Stomach (tissue), 9 donors: ENCODE data around the gene CMTR1. TPM values are rescaled to one million over a fixed set of nuclear protein-coding genes. Genes with fewer than 3 reads are reported as not detected.

Source experiments
- DNase-seq, 2 donors: peaks; one replicate each; pipeline versions ENCODE4 v3.0.0 to v3.0.0-alpha.2; 2013 to 2019
- H3K27ac ChIP-seq, 5 donors: fragments of 200-600 bp in 4 of 5; sonication (generic) in 4 of 5; one replicate each; pipeline ENCODE4 v1.5.1; 2013 to 2019; ENCODE audit warnings: mild to moderate bottlenecking in 1 of 5, moderate library complexity in 1 of 5
- H3K27me3 ChIP-seq, 3 donors: fragments of 200-600 bp; sonication (generic); one replicate each; pipeline ENCODE4 v1.5.1; 2017 to 2019; ENCODE audit warnings: mixed run types in 1 of 3
- H3K36me3 ChIP-seq, 4 donors: fragments of 200-600 bp; sonication (generic); 1 replicate in 3 of 4; 2 replicates in 1 of 4; pipeline ENCODE4 v1.5.1; 2016 to 2019
- H3K4me1 ChIP-seq, 4 donors: fragments of 200-600 bp; sonication (generic); one replicate each; pipeline ENCODE4 v1.5.1; 2016 to 2019
- H3K4me3 ChIP-seq, 4 donors: fragments of 200-600 bp; sonication (generic) in 3 of 4; one replicate each; pipeline ENCODE4 v1.5.1; 2016 to 2019; ENCODE audit warnings: mild to moderate bottlenecking in 1 of 4
- H3K9me3 ChIP-seq, 4 donors: fragments of 200-600 bp; sonication (generic); one replicate each; pipeline ENCODE4 v1.5.1; 2016 to 2019
- EP300 ChIP-seq: sonication (generic); formaldehyde crosslinking; IDR thresholded peaks from one replicate; pipeline ENCODE4 v1.6.1; 2017; ENCODE audit warnings: antibody characterized with exemption
- POLR2A ChIP-seq, 4 donors: fragments of 450-650 bp; IDR thresholded peaks; one replicate each; pipeline ENCODE4 v1.6.1; 2016; ENCODE audit warnings: antibody characterized with exemption in 4 of 4, control low read depth in 2 of 4, mild to moderate bottlenecking in 1 of 4, moderate library complexity in 1 of 4
- POLR2AphosphoS5 ChIP-seq, 3 donors: sonication (generic); formaldehyde crosslinking; IDR thresholded peaks; one replicate each; pipeline ENCODE4 v1.6.1; 2016; ENCODE audit warnings: antibody characterized with exemption in 3 of 3
- WGBS, 5 donors: extraction: QIAGEN DNeasy Blood & Tissue Kit in 3 of 5; methylation state at CpG; one replicate each; pipeline versions ENCODE4 v1.1.5 to v1.1.7; 2013 to 2018; 5-methylcytosine and 5-hydroxymethylcytosine counted together
- intact Hi-C: fragments of 100-400 bp; cut with DNase I; formaldehyde crosslinking; loops from one replicate; pipeline ENCODE4 v1.15.1; 2023; ENCODE audit warnings: low total_unique reads
- polyA plus RNA-seq, 3 donors: library from polyadenylated mRNA; stranded (reverse); fragments of 200-250 nt; gene quantifications; one replicate each; pipeline ENCODE4 v1.2.3, GENCODE V29; 2013
- total RNA-seq, 5 donors: library from RNA; depleted of rRNA; stranded (reverse); fragments of >200 nt; gene quantifications; one replicate each; pipeline versions ENCODE4 v1.1.0 to v1.2.3, GENCODE V29; 2014 to 2016
- TF ChIP-seq, protein P1 (sequence below), 7 experiments: fragments of 450-650 bp in 4 of 7; fragments of 200-600 bp in 3 of 7; sonication (generic) in 3 of 7; IDR thresholded peaks; one replicate each; pipeline ENCODE4 v1.5.1; 2016 to 2019; ENCODE audit warnings: antibody characterized with exemption in 7 of 7, control low read depth in 2 of 7, mild to moderate bottlenecking in 1 of 7
- donor health status: healthy with polysubstance abuse.
- donor health status: Bipolar disorder and iron deficiency.
- donor health status: healthy.

Gene CMTR1
- total and polyA plus RNA-seq, 8 donors: 6.3 to 145 (median 24.5) TPM

DNA sequence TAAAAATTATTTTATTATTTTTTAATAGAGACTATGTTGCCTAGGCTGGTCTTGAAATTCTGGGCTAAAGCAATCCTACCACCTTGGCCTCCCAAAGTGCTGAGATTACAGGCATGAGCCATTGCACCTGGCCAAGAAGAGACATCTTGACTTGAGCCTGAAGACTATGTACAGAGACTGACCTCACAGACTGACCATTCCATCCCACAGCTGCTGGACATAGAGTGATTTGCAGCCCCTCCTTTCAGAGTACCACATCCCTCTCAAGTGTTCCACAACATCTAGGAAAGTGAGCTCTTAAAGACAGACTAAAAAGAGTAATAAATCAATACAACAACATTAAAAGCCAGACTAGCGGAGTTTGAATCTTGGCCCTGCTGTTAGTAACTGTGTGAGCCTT, 40.2 kb upstream of the CMTR1 start:
- Histone ChIP-seq H3K27ac (no peak overlapping the region), H3K27me3 (no peaks in the 10 kb centered on the region), H3K4me1 (peaks cover 0 to 4% (median 0%) of the 10 kb centered on the region in 4 donors), H3K4me3 (no peak overlapping the region), H3K9me3 (no peaks in the 10 kb centered on the region), H3K36me3 (peaks cover 5 to 72% (median 56%) of the 10 kb centered on the region in 4 donors)
- no peak for DNase-seq
- intact Hi-C loops: no loop called here
- 89 to 98% (median 93%) methylated on average over 1 of the region's 1 CpG for WGBS, 5 donors
- no peak for TF ChIP-seq POLR2A (IDR thresholded peaks at IDR 0.05)
- TF ChIP-seq, protein P1, sequence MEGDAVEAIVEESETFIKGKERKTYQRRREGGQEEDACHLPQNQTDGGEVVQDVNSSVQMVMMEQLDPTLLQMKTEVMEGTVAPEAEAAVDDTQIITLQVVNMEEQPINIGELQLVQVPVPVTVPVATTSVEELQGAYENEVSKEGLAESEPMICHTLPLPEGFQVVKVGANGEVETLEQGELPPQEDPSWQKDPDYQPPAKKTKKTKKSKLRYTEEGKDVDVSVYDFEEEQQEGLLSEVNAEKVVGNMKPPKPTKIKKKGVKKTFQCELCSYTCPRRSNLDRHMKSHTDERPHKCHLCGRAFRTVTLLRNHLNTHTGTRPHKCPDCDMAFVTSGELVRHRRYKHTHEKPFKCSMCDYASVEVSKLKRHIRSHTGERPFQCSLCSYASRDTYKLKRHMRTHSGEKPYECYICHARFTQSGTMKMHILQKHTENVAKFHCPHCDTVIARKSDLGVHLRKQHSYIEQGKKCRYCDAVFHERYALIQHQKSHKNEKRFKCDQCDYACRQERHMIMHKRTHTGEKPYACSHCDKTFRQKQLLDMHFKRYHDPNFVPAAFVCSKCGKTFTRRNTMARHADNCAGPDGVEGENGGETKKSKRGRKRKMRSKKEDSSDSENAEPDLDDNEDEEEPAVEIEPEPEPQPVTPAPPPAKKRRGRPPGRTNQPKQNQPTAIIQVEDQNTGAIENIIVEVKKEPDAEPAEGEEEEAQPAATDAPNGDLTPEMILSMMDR (IDR thresholded peaks at IDR 0.05): no peak
- no peak for TF ChIP-seq EP300
- no peak for TF ChIP-seq POLR2AphosphoS5 (IDR thresholded peaks at IDR 0.05)

DNA sequence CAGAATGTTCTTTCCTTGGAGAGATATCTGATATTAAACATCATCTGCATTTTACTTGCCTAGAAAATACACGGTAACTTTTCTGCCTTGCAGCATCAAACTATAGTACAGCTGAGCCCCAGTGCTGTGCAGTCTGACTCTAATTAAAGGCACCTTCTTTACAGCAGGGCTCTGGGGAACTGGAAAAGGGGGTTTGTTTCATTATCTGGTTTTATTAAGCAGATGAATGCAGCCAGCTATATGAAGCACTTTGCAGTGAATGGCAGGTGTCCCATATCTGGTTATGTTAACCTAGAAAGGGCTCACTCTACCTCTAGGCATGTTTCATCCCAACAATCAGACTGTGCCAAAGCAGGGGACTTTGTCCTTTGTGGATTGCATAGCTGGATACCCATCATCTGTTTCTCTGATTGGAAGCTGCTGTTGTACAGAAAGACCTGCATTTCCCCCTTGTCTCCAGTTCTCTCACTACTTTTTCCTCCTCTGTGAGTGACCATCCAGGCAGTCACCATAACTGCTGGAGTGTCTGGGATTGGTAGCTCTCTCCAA, 39.6 kb upstream of the CMTR1 start:
- no peaks in the 10 kb centered on the region for H3K27me3 ChIP-seq
- TF ChIP-seq, protein P1 (IDR thresholded peaks at IDR 0.05): no peak
- no peak for TF ChIP-seq POLR2A (IDR thresholded peaks at IDR 0.05)
- TF ChIP-seq POLR2AphosphoS5 (IDR thresholded peaks at IDR 0.05): no peak
- H3K4me3 ChIP-seq: no peak overlapping the region
- DNase-seq: no peak
- H3K27ac ChIP-seq: no peak overlapping the region
- peaks cover 5 to 66% (median 50%) of the 10 kb centered on the region in 4 donors for H3K36me3 ChIP-seq
- no peaks in the 10 kb centered on the region for H3K9me3 ChIP-seq
- peaks cover 0 to 4% (median 0%) of the 10 kb centered on the region in 4 donors for H3K4me1 ChIP-seq
- WGBS, 5 donors: 75 to 90% (median 81%) methylated on average over 1 of the region's 1 CpG
- intact Hi-C loops: no loop called here

DNA sequence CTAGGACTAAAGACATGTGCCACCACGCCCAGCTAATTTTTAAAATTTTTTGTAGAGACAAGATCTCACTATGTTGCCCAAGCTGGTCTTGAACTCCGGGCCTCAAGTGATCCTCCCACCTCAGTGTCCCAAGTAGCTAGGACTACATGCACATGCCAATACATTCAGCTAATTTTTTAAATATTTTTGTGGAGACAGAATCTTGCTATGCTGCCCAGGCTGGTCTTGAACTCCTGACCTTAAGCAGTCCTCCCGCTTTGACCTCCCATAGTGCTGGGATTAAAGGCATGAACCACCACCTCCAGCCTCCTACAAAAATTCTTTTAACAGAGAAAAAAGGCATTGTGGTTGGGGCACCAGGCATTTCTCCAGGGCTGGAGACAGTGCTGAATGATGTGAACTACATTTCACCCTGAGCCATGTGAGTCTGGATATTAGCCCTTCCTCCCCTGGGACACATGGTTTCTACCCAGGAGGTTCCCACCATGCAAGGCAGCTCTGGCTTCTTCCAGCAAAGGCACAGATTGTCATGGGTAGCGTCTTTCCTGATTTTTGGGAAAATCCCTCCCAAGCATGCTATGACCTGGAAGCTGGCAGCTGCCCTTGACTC, 36.3 kb upstream of the CMTR1 start:
- H3K4me3 ChIP-seq: no peak overlapping the region
- H3K36me3 ChIP-seq: peaks cover 5 to 34% (median 25%) of the 10 kb centered on the region in 4 donors
- H3K27ac ChIP-seq: no peak overlapping the region
- TF ChIP-seq POLR2A (IDR thresholded peaks at IDR 0.05) (no peak), POLR2AphosphoS5 (IDR thresholded peaks at IDR 0.05) (no peak), EP300 (no peak)
- TF ChIP-seq, protein P1 (IDR thresholded peaks at IDR 0.05): no peak
- intact Hi-C loops: no loop called here
- H3K9me3 ChIP-seq: no peaks in the 10 kb centered on the region
- no peak for DNase-seq
- whole genome bisulfite sequencing, 5 donors: 86 to 97% (median 88%) methylated on average over 4 of the region's 4 CpGs
- H3K27me3 ChIP-seq: no peaks in the 10 kb centered on the region
- no peaks in the 10 kb centered on the region for H3K4me1 ChIP-seq

DNA sequence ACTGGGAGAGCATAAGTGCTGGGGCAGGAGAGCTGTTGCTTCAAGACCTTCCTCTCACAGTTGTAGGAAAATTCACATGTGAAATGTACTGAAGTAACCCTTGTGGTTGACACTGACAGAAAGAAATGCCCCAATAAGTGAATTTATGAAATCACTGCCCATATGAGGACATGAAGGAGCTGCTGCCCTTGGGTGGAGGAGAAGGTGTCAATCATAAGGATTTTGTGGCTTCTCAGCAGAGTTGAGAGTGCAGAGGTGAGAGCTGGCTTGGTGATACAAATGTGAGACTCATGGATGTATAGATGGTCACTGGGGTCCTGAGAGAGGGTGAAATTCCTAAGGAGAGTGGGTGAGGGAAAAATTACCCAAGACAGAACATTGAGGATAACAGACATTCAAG, 33.9 kb upstream of the CMTR1 start:
- Histone ChIP-seq H3K4me1 (no peaks in the 10 kb centered on the region), H3K36me3 (peaks cover 0 to 11% (median 4%) of the 10 kb centered on the region in 4 donors), H3K27me3 (no peaks in the 10 kb centered on the region), H3K4me3 (no peak overlapping the region), H3K9me3 (no peaks in the 10 kb centered on the region), H3K27ac (no peak overlapping the region)
- intact Hi-C loops: no loop called here
- TF ChIP-seq POLR2AphosphoS5 (IDR thresholded peaks at IDR 0.05) (no peak), POLR2A (IDR thresholded peaks at IDR 0.05) (no peak), EP300 (no peak)
- TF ChIP-seq, protein P1 (IDR thresholded peaks at IDR 0.05): no peak
- DNase-seq: no peak
